Measurements from ENCODE around the gene SOX8. TPM values are rescaled to one million over a fixed set of nuclear protein-coding genes. Genes with fewer than 3 reads are reported as not detected.

The SOX8 gene
- total RNA-seq, 1 donor from 2014 or later = 0.96 TPM

DNA sequence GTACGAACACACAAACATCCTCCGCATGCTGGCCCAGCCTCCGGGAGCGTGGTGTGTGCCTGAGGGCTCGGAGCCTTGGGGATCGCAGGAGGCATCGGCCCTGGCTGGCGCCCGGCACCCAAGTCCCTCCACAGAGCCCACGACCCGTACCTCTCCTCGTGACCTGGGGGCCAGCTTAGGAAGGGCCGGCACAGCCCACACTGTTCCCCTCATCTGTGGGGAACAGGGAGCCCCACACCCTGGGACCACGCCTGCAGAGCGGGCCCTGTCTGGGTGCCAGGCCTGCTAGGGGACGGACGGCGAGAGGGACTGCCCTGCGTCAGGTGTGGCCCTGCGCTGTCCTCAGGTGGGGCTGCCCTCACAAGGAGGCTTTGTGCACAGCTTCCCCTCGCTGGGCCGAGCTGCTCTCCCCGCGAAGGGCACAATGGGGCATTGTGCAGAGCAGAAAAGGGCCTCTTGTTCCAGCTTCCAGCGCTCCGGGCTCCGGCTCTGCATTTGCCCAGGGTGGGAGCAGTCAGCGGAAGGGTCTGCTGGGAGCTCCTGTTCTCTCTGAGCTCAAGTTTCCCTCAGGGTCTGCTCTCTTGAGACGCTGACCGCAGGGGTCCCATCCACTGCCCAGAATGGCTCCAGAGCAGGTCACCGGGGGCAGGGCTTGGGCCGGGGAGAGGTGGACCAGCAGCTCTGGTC lies 9.1 kb upstream of the SOX8 start:
- TF ChIP-seq CTCF (IDR thresholded peaks at IDR 0.05; ENCODE audit: borderline replicate concordance) = no peak
- H3K27ac ChIP-seq (replicated peaks) = no peak overlapping the region
- intact Hi-C loops (cut with micrococcal nuclease) = no loop called here
- peaks cover 14% of the 10 kb centered on the region for H3K36me3 ChIP-seq
- no peaks in the 10 kb centered on the region for H3K27me3 ChIP-seq (ENCODE audit: low read depth)
- H3K4me3 ChIP-seq = no peak overlapping the region
- H3K9me3 ChIP-seq (replicated peaks) = peaks cover 3% of the 10 kb centered on the region
- DNase-seq = no peak
- H3K4me1 ChIP-seq = peaks cover 39% of the 10 kb centered on the region

- Histone ChIP-seq H3K27ac (replicated peaks) (no peak overlapping the region), H3K9me3 (replicated peaks) (peaks cover 3% of the 10 kb centered on the region), H3K27me3 (ENCODE audit: low read depth) (peaks cover 3% of the 10 kb centered on the region), H3K4me3 (no peak overlapping the region), H3K4me1 (peaks cover 39% of the 10 kb centered on the region), H3K36me3 (peaks cover 7% of the 10 kb centered on the region)
- DNase-seq = no peak
- no peak for TF ChIP-seq CTCF (IDR thresholded peaks at IDR 0.05; ENCODE audit: borderline replicate concordance)
- intact Hi-C loops (cut with micrococcal nuclease) = no loop called here
These were observed 8.2 kb upstream of the SOX8 start for GRCh38 chr16:973366-973765.

DNA sequence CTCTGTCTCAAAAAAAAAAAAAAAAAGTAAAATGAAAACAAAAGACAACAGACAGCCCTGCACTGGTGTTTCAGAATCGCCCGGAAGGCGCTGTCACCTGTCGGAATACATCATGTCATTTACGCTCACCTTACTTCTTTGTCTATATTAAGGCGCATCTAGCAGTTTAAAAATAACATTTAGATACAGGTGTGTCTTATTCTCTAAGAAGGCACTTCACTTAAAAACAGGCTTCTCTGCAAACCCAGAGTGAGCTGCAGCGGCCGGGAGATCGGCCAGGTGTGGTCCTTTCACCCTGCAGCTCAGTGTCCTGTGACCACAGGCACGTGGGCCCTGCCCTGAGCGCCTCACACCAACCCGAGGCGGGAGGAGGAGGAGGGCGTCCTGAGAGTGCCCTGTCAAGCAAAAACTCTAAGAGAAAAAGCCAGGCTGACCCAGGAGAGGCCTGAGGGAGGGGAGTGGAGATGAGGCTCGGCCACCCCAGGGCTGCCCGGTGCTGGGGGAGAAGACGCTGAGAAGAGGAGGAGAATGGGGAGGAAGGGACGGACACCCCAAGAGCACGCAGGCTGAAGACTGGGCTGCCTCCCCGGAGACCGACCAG lies 7.5 kb upstream of the SOX8 start:
- no peak for DNase-seq
- H3K27me3 ChIP-seq (ENCODE audit: low read depth) = peaks cover 10% of the 10 kb centered on the region
- peaks cover 32% of the 10 kb centered on the region for H3K4me1 ChIP-seq
- H3K9me3 ChIP-seq (replicated peaks) = peaks cover 3% of the 10 kb centered on the region
- H3K27ac ChIP-seq (replicated peaks) = no peak overlapping the region
- H3K4me3 ChIP-seq = no peak overlapping the region
- intact Hi-C loops (cut with micrococcal nuclease) = no loop called here
- no peaks in the 10 kb centered on the region for H3K36me3 ChIP-seq
- TF ChIP-seq CTCF (IDR thresholded peaks at IDR 0.05; ENCODE audit: borderline replicate concordance) = no peak

DNA sequence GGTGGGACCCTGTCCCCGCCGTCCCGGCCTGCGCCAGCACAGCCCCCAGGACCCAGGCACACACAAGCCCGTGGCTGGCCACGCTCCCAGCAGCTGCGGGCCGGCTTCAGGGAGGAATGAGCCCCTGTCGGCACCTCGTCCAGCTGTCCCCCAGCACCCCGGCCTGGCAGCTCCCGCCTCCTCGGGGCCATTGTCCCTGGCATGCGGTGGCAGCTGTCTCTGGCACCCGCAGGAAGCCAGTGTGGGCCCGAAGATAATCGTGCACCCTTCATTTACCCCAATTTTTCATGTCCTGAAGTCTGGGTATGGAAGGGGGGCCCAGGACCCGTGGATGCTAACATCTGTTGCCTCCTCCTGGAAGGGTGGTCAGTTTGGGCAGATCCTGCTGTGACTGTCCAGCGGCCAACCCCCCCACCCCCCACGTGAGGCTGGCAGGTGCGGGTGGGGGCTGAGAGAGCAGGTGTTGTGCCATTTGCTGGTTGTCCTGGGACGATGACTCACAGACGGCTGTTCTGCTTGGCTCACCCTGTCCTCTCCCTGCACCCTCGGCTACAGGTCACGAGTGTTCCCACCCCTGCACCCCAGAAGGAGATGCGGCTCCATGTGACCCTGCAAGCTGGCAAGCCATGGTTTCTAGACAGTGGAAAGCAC lies 6.8 kb upstream of the SOX8 start:
- Histone ChIP-seq H3K27me3 (ENCODE audit: low read depth) (peaks cover 17% of the 10 kb centered on the region), H3K4me1 (peaks cover 26% of the 10 kb centered on the region), H3K27ac (replicated peaks) (peak overlapping the region; percentile 3), H3K9me3 (replicated peaks) (peaks cover 3% of the 10 kb centered on the region), H3K4me3 (no peak overlapping the region), H3K36me3 (no peaks in the 10 kb centered on the region)
- intact Hi-C loops (cut with micrococcal nuclease) = no loop called here
- no peak for DNase-seq
- no peak for TF ChIP-seq CTCF (IDR thresholded peaks at IDR 0.05; ENCODE audit: borderline replicate concordance)

DNA sequence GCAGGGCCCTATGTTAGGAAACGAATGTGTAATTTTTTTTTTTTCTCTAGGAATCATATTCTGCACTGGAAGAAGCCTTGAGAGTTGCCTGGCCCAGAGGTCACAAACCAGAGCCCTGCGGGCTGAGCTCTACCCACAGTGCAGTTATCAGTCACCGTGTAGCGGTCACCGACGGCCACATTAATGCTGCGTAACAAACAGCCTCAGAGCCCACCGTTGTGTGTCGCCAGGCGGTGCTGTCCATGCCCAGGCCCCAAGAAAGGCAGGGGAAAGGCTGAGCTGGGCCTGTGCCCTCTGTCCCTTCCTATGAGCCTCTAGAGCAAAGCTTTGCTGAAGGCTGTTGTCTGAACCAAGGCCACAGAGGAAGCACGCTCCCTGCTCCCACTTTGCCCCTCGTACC lies 6.3 kb upstream of the SOX8 start:
- DNase-seq = no peak
- peaks cover 22% of the 10 kb centered on the region for H3K27me3 ChIP-seq (ENCODE audit: low read depth)
- no peak for TF ChIP-seq CTCF (IDR thresholded peaks at IDR 0.05; ENCODE audit: borderline replicate concordance)
- H3K27ac ChIP-seq (replicated peaks) = no peak overlapping the region
- no peak overlapping the region for H3K4me3 ChIP-seq
- intact Hi-C loops (cut with micrococcal nuclease) = no loop called here
- H3K9me3 ChIP-seq (replicated peaks) = peaks cover 3% of the 10 kb centered on the region
- H3K4me1 ChIP-seq = peaks cover 26% of the 10 kb centered on the region
- H3K36me3 ChIP-seq = no peaks in the 10 kb centered on the region

Data from left ventricle myocardium inferior (tissue), 1 donor.